WTC11 (cell line): Measurements from ENCODE around the gene TMEM140.

Experiments
- FOXJ3 ChIP-seq: sonication (generic); formaldehyde crosslinking; IDR thresholded peaks from 2 replicates; pipeline ENCODE4 v1.9.0; 2021; ENCODE audit warnings: missing genetic modification reagents, mild to moderate bottlenecking, borderline replicate concordance
- IRF2 ChIP-seq: sonication (generic); formaldehyde crosslinking; IDR thresholded peaks from 2 replicates; pipeline ENCODE4 v1.8.0; 2022; ENCODE audit warnings: low read depth, missing genetic modification reagents, borderline replicate concordance
- NR3C1 ChIP-seq: sonication (generic); formaldehyde crosslinking; conservative IDR thresholded peaks from 2 replicates; pipeline ENCODE4 v1.8.1; 2023; ENCODE audit warnings: low read depth, mild to moderate bottlenecking, missing genetic modification reagents
- OVOL2 ChIP-seq: fragments of 250-450 bp; sonication (Bioruptor Pico); IDR thresholded peaks from 2 replicates; pipeline ENCODE4 v1.9.0; 2021; ENCODE audit warnings: mild to moderate bottlenecking, borderline replicate concordance
- SP1 ChIP-seq: sonication (generic); formaldehyde crosslinking; conservative IDR thresholded peaks from 2 replicates; pipeline ENCODE4 v1.8.1; 2022; ENCODE audit warnings: missing genetic modification reagents
- TCF7 ChIP-seq: sonication (generic); formaldehyde crosslinking; IDR thresholded peaks from 2 replicates; pipeline ENCODE4 v1.8.0; 2022; ENCODE audit warnings: mild to moderate bottlenecking, low read depth, missing genetic modification reagents, moderate library complexity
- TP53 ChIP-seq: sonication (generic); formaldehyde crosslinking; IDR thresholded peaks from 2 replicates; pipeline ENCODE4 v1.8.1; 2023; ENCODE audit warnings: mild to moderate bottlenecking, missing genetic modification reagents
- TF ChIP-seq, protein P1 (sequence below): fragments of 200-600 bp; IDR thresholded peaks from 2 replicates; pipeline ENCODE4 v1.8.0; 2022; ENCODE audit warnings: antibody characterized with exemption
- TF ChIP-seq, protein P2 (sequence below): sonication (generic); formaldehyde crosslinking; IDR thresholded peaks from 2 replicates; pipeline ENCODE4 v1.8.0; 2022; ENCODE audit warnings: mild to moderate bottlenecking, missing genetic modification reagents
- TF ChIP-seq, protein P3 (sequence below): sonication (generic); formaldehyde crosslinking; IDR thresholded peaks from 2 replicates; pipeline ENCODE4 v1.8.1; 2023; ENCODE audit warnings: mild to moderate bottlenecking, missing genetic modification reagents, moderate library complexity

DNA sequence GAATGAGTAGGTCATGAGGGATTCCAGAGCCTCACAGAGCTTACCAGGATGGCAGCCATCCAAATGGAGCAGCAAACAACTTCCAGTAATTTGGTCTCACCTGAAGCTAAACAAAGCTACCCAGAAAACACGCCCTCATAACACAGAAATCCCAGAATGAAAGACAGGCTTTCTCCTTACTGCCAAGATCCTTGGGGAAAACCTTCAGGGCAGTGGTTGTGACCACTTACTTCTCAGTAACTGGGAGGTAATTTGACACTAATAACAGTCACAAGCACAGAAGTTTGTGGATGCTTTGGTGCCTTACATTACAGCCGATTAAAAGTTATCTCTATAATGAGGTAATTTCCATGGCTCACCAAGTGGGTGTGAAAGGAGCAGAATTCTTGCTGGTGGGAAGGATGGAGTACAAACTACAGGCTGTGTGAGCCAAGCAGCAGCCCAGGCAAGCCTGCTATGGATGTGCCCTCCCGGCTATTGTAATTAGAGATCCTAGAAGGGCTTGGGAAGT is 53.0 kb downstream of the TMEM140 start:
- TF ChIP-seq, protein P1, sequence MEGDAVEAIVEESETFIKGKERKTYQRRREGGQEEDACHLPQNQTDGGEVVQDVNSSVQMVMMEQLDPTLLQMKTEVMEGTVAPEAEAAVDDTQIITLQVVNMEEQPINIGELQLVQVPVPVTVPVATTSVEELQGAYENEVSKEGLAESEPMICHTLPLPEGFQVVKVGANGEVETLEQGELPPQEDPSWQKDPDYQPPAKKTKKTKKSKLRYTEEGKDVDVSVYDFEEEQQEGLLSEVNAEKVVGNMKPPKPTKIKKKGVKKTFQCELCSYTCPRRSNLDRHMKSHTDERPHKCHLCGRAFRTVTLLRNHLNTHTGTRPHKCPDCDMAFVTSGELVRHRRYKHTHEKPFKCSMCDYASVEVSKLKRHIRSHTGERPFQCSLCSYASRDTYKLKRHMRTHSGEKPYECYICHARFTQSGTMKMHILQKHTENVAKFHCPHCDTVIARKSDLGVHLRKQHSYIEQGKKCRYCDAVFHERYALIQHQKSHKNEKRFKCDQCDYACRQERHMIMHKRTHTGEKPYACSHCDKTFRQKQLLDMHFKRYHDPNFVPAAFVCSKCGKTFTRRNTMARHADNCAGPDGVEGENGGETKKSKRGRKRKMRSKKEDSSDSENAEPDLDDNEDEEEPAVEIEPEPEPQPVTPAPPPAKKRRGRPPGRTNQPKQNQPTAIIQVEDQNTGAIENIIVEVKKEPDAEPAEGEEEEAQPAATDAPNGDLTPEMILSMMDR = no peak
- TF ChIP-seq, protein P2, sequence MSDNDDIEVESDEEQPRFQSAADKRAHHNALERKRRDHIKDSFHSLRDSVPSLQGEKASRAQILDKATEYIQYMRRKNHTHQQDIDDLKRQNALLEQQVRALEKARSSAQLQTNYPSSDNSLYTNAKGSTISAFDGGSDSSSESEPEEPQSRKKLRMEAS (CRISPR knock-in tag) = no peak
- no peak for TF ChIP-seq TP53 (CRISPR knock-in tag)
- TF ChIP-seq NR3C1 (CRISPR knock-in tag) = no peak
- no peak for TF ChIP-seq FOXJ3 (CRISPR knock-in tag)
- no peak for TF ChIP-seq OVOL2 (CRISPR knock-in tag)
- no peak for TF ChIP-seq IRF2 (CRISPR knock-in tag)
- TF ChIP-seq, protein P3, sequence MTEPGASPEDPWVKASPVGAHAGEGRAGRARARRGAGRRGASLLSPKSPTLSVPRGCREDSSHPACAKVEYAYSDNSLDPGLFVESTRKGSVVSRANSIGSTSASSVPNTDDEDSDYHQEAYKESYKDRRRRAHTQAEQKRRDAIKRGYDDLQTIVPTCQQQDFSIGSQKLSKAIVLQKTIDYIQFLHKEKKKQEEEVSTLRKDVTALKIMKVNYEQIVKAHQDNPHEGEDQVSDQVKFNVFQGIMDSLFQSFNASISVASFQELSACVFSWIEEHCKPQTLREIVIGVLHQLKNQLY = no peak
- no peak for TF ChIP-seq SP1 (CRISPR knock-in tag)
- TF ChIP-seq TCF7 = no peak
